ENCODE measurements around the gene METTL22. TPM values are rescaled to one million over a fixed set of nuclear protein-coding genes. Genes with fewer than 3 reads are reported as not detected.

Gene METTL22
- total RNA-seq, 1 donor from 2014 or later, result 19.7 TPM

DNA sequence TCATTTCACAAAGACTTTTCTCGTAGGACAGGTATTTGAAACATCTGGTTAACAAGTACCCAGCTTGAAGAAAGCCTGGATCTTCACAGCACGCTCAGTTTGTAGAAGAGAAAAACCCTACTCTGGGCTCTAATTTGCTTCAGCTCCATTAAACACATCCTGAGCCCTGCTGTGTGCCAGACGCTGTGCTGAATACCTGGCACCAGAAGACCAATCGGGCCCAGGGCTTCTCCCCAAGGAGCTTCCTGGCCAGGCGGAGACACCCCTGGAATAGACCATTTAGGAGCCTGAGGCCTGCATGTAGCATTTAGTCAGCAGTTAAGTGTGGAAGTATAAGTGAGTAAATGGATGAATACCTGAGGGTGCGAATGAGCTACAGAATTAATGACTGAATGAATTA lies 44.0 kb downstream of the METTL22 start:
- no peak for DNase-seq (ENCODE audit: low spot score)

DNA sequence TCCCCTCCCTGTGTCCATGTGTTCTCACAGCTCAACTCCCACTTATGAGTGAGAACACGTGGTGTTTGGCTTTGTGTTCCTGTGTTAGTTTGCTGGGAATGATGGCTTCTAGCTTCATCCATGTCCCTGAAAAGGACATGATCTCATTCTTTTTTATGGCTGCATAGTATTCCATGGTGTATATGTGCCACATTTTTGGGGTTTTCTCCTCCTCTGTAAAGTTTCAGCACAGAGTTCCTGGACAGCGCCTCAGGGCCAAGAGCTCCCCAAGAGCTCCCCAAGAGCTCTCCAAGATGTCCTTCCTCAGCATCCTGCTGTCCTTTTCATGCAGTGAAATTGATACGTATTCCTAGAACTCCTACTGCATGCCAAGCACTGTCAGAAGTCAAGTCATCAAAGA lies 46.0 kb downstream of the METTL22 start:
- DNase-seq (ENCODE audit: low spot score), result no peak

GRCh38 chr16:8668113-8668512 lies 46.6 kb downstream of the METTL22 start:
- no peak for DNase-seq (ENCODE audit: low spot score)

DNA sequence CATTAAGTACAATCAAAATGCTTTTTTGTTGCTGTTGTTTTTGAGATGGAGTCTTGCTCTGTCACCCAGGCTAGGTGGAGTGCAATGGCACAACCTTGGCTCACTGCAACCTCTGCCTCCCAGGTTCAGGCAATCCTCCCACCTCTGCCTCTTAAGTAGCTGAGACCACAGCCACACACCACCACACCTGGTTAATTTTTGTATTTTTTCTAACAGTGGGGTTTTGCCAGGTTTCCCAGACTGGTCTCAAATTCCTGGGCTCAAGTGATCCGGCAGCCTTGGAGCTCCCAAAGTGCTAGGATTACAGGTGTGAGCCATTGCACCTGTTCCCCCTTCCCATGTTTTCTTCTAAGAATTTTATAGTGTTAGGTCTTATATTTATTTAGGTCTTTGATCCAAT lies 48.0 kb downstream of the METTL22 start:
- no peak for DNase-seq (ENCODE audit: low spot score)

DNA sequence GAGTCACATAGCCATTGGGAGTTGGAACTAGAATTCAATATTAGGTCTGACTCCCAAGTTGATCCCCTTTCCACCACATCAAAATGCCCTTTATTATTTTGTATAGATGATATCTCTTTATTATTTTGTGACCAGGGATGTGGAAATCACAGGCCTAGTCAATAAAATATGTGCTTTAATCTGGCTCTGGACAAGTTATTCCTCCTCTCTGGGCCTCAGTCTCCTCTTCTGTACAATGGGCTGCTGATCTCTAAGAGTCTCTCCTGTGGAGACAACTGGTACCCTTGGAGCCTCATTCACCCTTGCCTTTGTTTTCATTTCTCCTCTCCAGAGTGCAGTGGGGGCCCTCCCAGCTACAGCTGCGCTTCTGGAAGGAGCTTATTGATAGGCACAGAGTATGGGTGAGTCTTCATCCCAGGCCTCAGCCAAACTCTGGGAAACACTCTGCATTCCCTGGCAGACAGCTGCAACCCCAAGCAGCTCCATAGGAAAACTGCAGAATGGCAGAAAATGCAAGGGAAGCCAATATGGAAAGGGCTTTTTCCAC lies 48.6 kb downstream of the METTL22 start:
- no peak for DNase-seq (ENCODE audit: low spot score)

DNA sequence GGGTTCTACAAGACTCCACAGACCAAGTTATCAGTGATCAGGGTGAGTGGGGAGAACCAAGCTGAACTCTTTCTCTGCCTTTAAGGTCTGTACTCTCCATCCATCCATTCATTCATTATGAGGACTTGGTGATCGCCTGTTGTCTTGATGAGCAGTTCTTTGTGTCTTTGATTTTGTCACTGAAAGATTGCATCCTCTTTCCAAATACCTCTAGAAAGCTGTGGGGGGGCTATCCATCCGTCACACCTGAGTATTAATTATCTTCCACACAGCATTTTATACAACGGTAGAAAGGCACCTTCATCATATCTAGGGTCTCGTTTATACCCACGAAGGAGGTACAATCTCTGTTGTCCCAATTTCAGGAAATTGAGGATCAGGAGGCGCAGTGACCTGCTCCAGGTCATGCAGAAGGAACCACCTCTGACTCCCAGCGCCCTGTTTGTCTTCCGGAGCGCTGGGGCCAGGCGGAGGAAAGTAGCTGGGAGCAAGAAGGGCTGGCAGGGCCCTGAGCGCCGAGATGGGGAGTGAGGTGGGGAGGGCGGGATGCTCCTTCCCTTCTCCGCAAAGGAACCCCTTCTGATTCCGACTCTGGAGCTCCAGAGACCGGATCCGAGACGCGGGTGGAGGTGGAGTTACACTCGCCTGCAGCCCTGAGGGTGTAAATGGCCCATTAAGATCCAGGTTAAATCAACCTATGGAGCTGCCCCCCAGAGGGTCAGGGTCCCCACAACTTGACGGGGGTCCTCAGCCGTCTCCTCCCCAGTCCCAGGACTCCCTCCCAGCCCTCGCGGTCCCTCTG lies 52.3 kb downstream of the METTL22 start:
- DNase-seq (ENCODE audit: low spot score), result no peak

GRCh38 chr16:8674413-8675022 lies 53.0 kb downstream of the METTL22 start, which contains the start of gene ABAT:
TSS of gene ABAT (plus strand) at chr16:8674617. CDS start at chr16:8735740, 61,123 bp downstream.
- peak; percentile 92 for DNase-seq (ENCODE audit: low spot score)

DNA sequence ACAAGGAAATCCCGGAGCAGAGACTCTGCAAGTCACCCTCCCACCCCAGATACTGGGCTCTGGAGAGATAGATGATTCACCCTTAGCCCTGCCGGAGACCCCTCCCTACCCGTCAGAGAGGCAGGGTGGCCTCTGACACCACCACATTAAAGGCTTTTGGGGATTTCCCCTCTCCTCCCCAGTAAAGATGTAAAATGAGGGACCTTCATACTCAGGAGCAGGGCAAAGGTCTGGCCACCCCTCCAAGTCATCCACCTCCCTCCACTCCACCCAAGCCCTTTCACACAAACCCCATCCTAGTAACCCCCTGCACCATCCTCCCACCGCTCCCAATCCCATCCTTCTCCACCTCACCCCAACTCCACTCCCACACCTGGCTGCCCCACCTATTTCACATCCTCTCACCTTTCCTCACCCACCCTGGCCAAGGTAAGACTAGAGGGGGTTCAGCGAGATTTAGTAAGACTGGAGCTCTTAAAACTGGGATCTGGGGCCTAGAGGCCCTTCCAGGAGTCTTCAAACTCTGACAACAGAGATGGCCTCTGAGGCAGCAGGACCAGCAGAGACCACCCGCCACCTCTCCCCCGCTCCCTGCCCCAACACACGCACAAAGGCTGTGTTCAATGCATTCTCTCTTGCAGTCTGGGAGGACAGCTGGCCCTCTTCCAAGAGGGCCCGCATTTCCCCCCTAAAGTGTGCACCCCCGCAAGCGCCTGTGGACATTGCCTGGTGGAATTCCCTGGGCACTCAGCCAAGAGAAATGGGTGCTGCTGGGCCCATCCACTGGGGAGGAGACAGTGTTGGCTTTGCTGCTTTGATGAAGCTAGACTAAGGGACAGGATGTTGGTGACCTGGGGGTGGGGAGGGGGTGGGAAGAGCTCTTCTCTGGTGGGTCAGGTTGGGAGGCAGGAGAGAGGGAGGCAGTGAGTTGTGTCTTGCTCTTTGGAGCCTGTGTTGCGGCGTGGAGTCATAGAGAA lies 54.0 kb downstream of the METTL22 start:
- DNase-seq (ENCODE audit: low spot score), result no peak

- no peak for DNase-seq (ENCODE audit: low spot score)
These were observed 54.7 kb downstream of the METTL22 start for GRCh38 chr16:8676160-8676547.

DNA sequence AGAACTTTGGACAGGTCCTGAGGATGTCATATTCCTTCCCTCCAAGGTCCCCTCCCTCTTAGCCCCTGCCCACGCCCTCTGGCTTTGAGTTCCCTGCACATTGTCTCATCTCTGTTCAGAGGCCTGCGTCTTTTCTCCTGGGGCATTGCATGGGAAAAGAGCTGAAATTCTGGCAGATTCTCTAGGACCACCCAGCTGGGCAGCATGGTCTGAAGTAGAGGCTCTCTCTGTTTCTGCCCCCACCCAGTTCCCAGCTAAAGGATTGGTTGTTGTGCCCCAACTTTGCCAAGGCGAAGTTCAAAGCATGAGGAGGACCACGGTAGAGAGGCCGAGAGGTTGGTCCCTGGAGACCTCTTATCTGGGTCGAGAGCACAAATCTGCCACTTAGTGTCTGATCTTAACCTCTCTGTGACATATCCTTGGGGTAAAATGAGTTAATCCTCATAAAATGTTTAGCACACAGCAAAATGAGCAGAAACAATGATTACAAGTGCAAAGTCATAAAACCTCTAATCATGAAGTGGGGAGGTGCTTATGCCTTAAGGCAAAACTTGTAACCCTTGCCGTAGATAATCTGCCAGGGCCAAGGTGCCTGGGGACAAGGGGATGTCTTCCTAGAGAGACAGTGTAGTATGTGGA lies 55.4 kb downstream of the METTL22 start:
- DNase-seq (ENCODE audit: low spot score), result no peak

DNA sequence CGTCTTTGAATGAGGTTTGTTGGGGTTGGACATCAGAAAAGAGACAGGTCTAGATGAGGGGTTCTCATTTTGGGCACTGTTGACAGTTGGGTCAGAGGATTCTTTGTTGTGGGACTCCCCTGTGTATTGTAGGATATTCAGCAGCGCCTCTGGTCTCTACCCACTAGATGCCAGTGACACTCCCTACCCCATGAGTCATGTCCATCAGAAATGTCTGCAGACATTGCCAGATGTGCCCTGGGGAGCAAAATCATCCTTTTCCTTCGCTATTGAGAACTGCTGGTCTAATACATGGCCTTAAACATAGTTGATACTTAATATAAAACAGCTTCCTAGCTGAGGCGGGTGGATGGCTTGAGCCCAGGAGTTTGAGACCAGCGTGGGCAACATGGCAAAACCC lies 56.0 kb downstream of the METTL22 start:
- no peak for DNase-seq (ENCODE audit: low spot score)

DNA sequence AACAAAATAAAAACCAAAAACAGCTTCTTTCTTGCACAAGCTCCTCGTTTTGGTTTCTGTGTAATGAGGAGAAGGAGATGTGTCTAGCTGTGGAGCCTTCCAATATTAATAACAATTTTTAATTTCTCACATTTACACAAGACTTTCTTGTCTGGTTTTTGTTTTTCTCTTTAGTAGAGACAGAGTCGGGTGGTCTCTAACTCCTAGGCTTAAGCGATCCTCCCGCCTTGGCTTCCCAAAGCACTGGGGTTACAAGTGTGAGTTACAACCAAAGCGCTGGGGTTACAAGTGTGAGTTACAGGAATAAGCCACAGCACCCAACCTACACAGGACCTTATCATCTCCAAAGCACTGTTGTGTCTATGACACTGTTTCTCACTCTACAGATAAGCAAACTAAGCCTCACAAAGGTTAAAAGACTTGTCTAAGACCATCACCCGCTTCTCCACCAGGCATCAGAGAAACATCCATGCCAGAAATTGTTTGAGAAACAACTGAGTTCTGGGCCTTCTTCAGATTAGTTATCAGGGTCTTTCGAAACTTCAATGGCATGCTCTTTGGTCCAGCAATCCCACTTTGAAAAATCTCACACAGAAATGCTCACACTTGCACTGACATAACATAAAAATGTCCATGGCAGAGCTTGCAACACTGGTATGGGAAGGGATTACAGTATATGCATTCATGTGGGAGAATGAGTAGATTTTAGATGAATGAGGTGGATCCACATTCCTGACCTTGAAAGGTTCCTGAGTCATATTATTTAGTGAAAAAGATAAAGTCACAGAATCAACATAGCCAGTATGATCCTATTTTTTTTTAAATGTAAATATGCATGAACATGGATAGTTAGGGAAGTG lies 56.8 kb downstream of the METTL22 start:
- peak; percentile 56 for DNase-seq (ENCODE audit: low spot score)

- DNase-seq (ENCODE audit: low spot score), result no peak
These were observed 57.7 kb downstream of the METTL22 start for GRCh38 chr16:8679151-8679550.

DNA sequence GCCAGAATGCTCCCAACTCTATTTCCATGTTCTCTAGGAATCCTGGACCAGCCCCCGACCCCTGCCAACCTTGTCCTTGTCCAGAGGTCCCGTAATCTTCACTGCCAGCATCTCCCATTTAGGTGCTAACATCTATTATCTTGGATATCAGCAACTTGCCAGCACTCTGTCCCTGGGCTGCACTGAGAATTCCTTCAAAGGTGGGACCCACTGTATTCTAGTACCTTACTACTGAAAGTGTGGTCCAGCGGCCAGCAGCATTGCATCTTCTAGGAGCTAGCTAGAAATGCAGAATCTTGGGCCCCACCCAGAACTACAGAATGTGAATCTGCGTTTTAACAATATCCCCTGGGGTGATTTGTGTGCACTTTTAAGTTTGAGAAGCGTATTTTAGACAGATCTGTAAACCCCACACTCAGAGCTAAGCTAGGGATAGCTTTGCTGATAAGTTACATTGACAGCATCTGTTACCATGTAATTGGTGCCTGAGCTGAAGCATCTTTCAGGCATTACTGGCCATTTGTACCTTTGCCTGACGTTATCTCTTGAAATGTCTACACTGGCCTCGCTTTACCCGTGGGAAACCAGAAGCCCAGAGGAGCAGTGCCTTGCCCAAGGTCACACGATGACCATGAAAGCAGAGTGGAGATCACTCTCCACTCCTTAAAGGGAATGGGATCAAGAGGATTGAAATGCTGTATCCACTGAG lies 61.2 kb downstream of the METTL22 start:
- no peak for DNase-seq (ENCODE audit: low spot score)

DNA sequence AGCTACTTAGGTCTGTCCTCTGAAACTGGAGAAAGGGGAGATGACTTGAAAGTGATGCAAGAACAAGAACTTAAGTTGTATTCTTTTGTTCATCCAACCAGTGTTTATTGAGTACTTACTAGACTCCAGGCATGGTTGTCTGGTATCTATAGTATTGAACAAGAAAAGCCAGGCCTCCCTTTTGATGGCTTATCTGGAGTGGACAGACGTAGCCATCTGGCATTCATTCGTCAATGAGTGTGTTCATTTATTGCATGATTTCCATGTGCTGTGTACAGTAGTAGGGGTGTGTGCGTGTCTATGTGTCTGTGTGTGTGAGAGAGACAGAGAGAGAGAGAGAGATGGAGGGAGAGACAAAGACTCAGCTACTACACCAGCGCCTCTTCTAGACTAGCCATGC lies 62.1 kb downstream of the METTL22 start:
- no peak for DNase-seq (ENCODE audit: low spot score)

DNA sequence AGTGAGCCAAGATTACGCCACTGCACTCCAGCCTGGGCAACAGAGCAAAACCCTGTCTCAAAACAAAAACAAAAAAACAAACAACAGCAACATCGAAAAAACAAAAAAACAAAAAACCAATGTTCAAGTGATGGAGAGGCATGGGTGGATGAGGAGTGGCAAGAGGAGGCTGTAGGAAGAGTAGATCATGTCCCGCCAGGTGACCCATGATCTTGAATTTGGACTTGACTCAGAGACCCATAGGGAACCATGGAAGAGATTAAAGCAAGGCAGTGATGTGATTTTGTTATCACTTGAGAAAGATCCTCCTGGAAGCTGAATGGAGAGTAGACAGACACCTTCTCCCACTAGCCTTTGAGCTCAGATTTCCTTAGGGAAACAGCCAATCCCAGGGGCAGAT lies 64.1 kb downstream of the METTL22 start:
- no peak for DNase-seq (ENCODE audit: low spot score)

DNA sequence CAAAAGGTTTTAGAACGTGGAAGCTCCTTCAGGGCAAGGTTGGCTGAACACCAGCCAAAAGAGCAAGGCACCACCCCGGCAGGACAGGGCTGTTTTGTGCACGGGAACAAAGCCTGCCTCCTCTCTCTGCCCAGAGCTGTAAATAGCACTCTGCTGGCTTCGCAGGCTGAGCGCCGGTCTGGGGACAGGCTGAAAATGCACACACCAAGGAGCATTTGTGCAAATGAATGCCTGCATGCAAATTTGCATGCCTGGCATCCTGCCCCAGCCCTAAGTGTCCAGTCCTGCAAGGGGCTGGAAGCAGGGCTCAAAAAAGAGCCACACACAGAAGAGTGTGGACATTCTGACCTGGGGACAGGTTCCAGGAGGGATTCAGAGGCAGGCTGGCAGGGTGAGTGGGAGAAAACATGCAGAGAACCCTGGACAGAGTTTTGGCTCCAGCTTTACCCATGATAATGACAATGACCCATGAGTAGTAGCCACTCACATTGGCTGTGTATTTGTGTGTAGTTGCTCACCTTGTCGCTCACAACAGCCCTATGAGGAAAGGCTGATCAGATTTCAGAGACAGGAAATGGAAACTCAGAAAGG lies 64.6 kb downstream of the METTL22 start:
- DNase-seq (ENCODE audit: low spot score), result no peak

GRCh38 chr16:8686879-8687278 lies 65.4 kb downstream of the METTL22 start:
- DNase-seq (ENCODE audit: low spot score), result no peak

GRCh38 chr16:8689686-8690085 lies 68.2 kb downstream of the METTL22 start:
- DNase-seq (ENCODE audit: low spot score), result no peak

Measured in umbilical cord (tissue), 2 donors.